Measurements from ENCODE around the gene ABR.

DNA sequence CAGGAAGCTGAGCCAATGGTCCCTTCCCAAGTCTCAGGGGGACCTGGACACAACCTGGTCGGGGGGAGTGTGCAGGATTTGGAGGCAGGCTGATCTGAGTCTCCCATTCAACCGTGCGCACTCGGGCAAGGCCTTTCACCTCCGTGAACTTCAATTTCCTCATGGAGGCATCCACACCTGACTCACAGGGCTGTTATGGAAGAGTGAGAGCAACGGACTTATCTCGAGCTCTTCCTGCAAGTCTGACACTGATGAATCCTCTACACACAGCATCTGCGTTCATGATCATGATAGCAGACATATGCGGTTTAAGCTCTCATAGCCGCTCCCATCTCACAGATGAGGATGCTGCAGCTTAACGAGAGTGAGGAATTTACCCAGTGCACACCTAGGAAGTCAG is 161.2 kb downstream of the ABR start:
- no peak for TF ChIP-seq RFX5 (IDR thresholded peaks at IDR 0.05; ENCODE audit: borderline replicate concordance, low read depth, low read length)
- TF ChIP-seq, protein P1, sequence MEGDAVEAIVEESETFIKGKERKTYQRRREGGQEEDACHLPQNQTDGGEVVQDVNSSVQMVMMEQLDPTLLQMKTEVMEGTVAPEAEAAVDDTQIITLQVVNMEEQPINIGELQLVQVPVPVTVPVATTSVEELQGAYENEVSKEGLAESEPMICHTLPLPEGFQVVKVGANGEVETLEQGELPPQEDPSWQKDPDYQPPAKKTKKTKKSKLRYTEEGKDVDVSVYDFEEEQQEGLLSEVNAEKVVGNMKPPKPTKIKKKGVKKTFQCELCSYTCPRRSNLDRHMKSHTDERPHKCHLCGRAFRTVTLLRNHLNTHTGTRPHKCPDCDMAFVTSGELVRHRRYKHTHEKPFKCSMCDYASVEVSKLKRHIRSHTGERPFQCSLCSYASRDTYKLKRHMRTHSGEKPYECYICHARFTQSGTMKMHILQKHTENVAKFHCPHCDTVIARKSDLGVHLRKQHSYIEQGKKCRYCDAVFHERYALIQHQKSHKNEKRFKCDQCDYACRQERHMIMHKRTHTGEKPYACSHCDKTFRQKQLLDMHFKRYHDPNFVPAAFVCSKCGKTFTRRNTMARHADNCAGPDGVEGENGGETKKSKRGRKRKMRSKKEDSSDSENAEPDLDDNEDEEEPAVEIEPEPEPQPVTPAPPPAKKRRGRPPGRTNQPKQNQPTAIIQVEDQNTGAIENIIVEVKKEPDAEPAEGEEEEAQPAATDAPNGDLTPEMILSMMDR (IDR thresholded peaks at IDR 0.05; ENCODE audit: control extremely low read depth in 1 of 3, insufficient read depth in 1 of 3, low read depth in 1 of 3, low read length in 3 of 3): no peak
- no peak for TF ChIP-seq CEBPB (IDR thresholded peaks at IDR 0.05; ENCODE audit: low read depth, low read length)
- TF ChIP-seq TAF1 (IDR thresholded peaks at IDR 0.05; ENCODE audit: low read depth, low read length): no peak
- TF ChIP-seq, protein P2, sequence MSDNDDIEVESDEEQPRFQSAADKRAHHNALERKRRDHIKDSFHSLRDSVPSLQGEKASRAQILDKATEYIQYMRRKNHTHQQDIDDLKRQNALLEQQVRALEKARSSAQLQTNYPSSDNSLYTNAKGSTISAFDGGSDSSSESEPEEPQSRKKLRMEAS (IDR thresholded peaks at IDR 0.05): no peak
- TF ChIP-seq POLR2A (IDR thresholded peaks at IDR 0.05; ENCODE audit: control extremely low read depth in 1 of 2, low read depth in 2 of 2, low read length in 2 of 2): no peak
